Measurements from ENCODE around the gene PRKCA. TPM values are rescaled to one million over a fixed set of nuclear protein-coding genes. Genes with fewer than 3 reads are reported as not detected.

The PRKCA gene
- polyA plus RNA-seq, 2 of the 4 experiments (the other 2 are of a cell fraction), result 28.8 to 65.0 TPM

DNA sequence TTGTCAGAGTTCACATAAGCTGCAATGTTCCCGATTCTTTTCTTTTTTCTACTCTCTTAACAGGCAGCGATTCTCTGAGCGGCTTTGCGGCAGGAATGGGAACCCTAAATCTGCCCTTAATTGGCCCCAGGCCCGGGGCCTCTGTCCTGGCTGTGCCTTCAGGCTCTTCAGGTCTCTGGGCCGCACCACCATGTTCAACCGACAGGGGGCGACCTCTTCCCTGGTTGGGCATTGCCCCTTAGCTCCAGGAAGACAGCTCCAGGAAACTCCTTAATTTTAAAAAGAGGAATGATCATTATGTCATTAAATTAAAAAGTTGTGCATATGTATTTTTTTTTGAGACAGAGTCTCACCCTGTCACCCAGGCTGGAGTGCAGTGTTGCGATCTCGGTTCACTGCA, 552.8 kb downstream of the PRKCA start:
- TF ChIP-seq, protein P1, sequence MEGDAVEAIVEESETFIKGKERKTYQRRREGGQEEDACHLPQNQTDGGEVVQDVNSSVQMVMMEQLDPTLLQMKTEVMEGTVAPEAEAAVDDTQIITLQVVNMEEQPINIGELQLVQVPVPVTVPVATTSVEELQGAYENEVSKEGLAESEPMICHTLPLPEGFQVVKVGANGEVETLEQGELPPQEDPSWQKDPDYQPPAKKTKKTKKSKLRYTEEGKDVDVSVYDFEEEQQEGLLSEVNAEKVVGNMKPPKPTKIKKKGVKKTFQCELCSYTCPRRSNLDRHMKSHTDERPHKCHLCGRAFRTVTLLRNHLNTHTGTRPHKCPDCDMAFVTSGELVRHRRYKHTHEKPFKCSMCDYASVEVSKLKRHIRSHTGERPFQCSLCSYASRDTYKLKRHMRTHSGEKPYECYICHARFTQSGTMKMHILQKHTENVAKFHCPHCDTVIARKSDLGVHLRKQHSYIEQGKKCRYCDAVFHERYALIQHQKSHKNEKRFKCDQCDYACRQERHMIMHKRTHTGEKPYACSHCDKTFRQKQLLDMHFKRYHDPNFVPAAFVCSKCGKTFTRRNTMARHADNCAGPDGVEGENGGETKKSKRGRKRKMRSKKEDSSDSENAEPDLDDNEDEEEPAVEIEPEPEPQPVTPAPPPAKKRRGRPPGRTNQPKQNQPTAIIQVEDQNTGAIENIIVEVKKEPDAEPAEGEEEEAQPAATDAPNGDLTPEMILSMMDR (IDR thresholded peaks at IDR 0.05), result 0 out of 3 replicates have a peak, but pooled peaks have one; percentile 16
- no peak for TF ChIP-seq POLR2AphosphoS2 (conservative IDR thresholded peaks at IDR 0.05; ENCODE audit: low read length)
- H3K4me1 ChIP-seq, result no peaks in the 10 kb centered on the region
- no peak overlapping the region for H3K4me3 ChIP-seq
- 55% methylated on average over 10 of the region's 10 CpGs for WGBS (ENCODE audit: missing lambda C conversion rate)
- no peak overlapping the region for H3K27ac ChIP-seq
- no peak for FAIRE-seq
- ATAC-seq, result no peak
- peaks cover 11% of the 10 kb centered on the region; the same call in 2 of the 3 replicates for H3K9me3 ChIP-seq
- POLR2A ChIA-PET, result no interaction called here
- CTCF ChIA-PET, result no interaction called here
- no peak overlapping the region for H3K4me2 ChIP-seq
- DNase-seq (ENCODE audit: low read depth in 1 of 2, low spot score in 1 of 2), result no peak

DNA sequence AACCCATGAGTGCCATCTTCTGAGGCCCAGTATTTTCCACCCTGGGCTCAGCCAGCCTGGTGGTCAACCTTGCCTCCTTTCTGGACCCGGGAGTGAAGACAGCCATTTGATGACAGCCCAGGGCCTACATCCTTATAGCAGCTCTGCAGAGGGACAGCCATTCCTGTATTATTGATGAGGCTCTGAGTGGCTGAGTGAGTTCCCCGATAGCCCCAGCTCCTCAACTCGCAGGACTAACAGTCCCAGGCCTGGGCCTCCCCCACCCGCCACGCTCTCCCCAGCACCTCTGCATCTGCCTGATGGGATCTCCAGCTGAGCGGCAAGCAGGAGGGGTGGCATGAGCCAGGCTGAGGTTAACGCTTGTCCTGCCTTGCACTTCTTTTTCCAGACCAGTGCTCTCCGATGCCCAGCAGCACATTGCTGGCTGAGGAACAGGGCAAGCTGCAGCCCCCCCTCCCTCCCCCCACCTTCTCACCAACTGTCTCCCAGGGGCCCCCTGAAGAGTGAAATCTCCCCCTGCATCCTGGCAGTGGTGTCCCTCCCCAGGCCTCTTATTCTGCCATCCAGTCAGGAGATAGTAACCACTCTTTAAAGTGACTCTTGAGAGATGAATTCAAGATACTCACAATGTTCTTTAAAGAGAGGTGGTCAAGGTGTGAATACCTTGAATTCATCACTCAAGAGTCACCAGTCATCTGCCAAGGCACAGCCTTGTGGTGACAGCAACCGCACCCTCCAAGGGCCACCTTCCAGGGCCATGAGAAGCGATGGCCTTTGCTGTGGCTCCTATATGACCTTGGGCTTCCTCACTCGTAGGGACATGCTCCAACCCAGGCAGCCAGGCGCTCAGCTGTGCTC, 556.0 kb downstream of the PRKCA start:
- Histone ChIP-seq H3K27ac (no peak overlapping the region), H3K9me3 (peaks cover 11% of the 10 kb centered on the region; the same call in 2 of the 3 replicates), H3K4me3 (no peak overlapping the region), H3K4me2 (no peak overlapping the region), H3K4me1 (no peaks in the 10 kb centered on the region)
- ChIA-PET CTCF (no interaction called here), POLR2A (no interaction called here)
- WGBS (ENCODE audit: missing lambda C conversion rate), result 69% methylated on average over 12 of the region's 12 CpGs
- FAIRE-seq (no peak), ATAC-seq (no peak; a peak in 1 of 6 replicates), DNase-seq (ENCODE audit: low read depth in 1 of 2, low spot score in 1 of 2) (no peak)
- TF ChIP-seq HDAC2 (IDR thresholded peaks at IDR 0.05), result no peak
- no peak for TF ChIP-seq MAFK (IDR thresholded peaks at IDR 0.05; ENCODE audit: partially characterized antibody)
- TF ChIP-seq, protein P1 (IDR thresholded peaks at IDR 0.05), result no peak
- TF ChIP-seq, protein P2, sequence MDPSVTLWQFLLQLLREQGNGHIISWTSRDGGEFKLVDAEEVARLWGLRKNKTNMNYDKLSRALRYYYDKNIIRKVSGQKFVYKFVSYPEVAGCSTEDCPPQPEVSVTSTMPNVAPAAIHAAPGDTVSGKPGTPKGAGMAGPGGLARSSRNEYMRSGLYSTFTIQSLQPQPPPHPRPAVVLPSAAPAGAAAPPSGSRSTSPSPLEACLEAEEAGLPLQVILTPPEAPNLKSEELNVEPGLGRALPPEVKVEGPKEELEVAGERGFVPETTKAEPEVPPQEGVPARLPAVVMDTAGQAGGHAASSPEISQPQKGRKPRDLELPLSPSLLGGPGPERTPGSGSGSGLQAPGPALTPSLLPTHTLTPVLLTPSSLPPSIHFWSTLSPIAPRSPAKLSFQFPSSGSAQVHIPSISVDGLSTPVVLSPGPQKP (IDR thresholded peaks at IDR 0.05; ENCODE audit: low read depth, low read length), result no peak
- TF ChIP-seq, protein P3, sequence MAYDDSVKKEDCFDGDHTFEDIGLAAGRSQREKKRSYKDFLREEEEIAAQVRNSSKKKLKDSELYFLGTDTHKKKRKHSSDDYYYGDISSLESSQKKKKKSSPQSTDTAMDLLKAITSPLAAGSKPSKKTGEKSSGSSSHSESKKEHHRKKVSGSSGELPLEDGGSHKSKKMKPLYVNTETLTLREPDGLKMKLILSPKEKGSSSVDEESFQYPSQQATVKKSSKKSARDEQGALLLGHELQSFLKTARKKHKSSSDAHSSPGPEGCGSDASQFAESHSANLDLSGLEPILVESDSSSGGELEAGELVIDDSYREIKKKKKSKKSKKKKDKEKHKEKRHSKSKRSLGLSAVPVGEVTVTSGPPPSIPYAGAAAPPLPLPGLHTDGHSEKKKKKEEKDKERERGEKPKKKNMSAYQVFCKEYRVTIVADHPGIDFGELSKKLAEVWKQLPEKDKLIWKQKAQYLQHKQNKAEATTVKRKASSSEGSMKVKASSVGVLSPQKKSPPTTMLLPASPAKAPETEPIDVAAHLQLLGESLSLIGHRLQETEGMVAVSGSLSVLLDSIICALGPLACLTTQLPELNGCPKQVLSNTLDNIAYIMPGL (CRISPR knock-in tag; IDR thresholded peaks at IDR 0.05; ENCODE audit: borderline replicate concordance), result no peak
- no peak for TF ChIP-seq RARB (CRISPR knock-in tag; IDR thresholded peaks at IDR 0.05)
- no peak for TF ChIP-seq JUN (IDR thresholded peaks at IDR 0.05)
- no peak for TF ChIP-seq CHD2 (IDR thresholded peaks at IDR 0.05; ENCODE audit: low read length, partially characterized antibody)
- TF ChIP-seq KDM1A (IDR thresholded peaks at IDR 0.05; ENCODE audit: low read depth), result no peak
- TF ChIP-seq ZC3H11A (IDR thresholded peaks at IDR 0.05), result no peak
- TF ChIP-seq, protein P4, sequence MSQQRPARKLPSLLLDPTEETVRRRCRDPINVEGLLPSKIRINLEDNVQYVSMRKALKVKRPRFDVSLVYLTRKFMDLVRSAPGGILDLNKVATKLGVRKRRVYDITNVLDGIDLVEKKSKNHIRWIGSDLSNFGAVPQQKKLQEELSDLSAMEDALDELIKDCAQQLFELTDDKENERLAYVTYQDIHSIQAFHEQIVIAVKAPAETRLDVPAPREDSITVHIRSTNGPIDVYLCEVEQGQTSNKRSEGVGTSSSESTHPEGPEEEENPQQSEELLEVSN (IDR thresholded peaks at IDR 0.05; ENCODE audit: borderline replicate concordance, low read depth), result no peak
- no peak for TF ChIP-seq ZNF302 (CRISPR knock-in tag; IDR thresholded peaks at IDR 0.05)
- no peak for TF ChIP-seq JUNB (IDR thresholded peaks at IDR 0.05)
- no peak for TF ChIP-seq POLR2AphosphoS2 (conservative IDR thresholded peaks at IDR 0.05; ENCODE audit: low read length)
- TF ChIP-seq NFE2L2 (conservative IDR thresholded peaks at IDR 0.05; ENCODE audit: low read length), result no peak
